Measurements from ENCODE around the gene FAM98A.

FAM98A gene

GRCh38 chr2:33589444-33589843, 9.7 kb downstream of the FAM98A start:
- no peak for DNase-seq (ENCODE audit: low read depth, low spot score)
- POLR2A ChIA-PET = no interaction called here
- H3K4me3 ChIP-seq (ENCODE audit: low read depth, low read length) = no peak overlapping the region
- CTCF ChIA-PET = interaction anchor here (1.2 kb wide), 1 partner anchor 177 kb away, joined by 3 read pairs; no protein-coding TSS in a partner anchor
- TF ChIP-seq, protein P1, sequence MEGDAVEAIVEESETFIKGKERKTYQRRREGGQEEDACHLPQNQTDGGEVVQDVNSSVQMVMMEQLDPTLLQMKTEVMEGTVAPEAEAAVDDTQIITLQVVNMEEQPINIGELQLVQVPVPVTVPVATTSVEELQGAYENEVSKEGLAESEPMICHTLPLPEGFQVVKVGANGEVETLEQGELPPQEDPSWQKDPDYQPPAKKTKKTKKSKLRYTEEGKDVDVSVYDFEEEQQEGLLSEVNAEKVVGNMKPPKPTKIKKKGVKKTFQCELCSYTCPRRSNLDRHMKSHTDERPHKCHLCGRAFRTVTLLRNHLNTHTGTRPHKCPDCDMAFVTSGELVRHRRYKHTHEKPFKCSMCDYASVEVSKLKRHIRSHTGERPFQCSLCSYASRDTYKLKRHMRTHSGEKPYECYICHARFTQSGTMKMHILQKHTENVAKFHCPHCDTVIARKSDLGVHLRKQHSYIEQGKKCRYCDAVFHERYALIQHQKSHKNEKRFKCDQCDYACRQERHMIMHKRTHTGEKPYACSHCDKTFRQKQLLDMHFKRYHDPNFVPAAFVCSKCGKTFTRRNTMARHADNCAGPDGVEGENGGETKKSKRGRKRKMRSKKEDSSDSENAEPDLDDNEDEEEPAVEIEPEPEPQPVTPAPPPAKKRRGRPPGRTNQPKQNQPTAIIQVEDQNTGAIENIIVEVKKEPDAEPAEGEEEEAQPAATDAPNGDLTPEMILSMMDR (IDR thresholded peaks at IDR 0.05; ENCODE audit: insufficient read depth, low read length, missing control alignments) = no peak

- ChIA-PET POLR2A (no interaction called here), CTCF (interaction anchor here (1.2 kb wide), 1 partner anchor 175 kb away, joined by 3 read pairs; no protein-coding TSS in a partner anchor)
- DNase-seq (ENCODE audit: low read depth, low spot score) = no peak
- no peak overlapping the region for H3K4me3 ChIP-seq (ENCODE audit: low read depth, low read length)
- TF ChIP-seq, protein P1 (IDR thresholded peaks at IDR 0.05; ENCODE audit: insufficient read depth, low read length, missing control alignments) = no peak
These were observed 10.9 kb downstream of the FAM98A start for GRCh38 chr2:33588232-33588631.

DNA sequence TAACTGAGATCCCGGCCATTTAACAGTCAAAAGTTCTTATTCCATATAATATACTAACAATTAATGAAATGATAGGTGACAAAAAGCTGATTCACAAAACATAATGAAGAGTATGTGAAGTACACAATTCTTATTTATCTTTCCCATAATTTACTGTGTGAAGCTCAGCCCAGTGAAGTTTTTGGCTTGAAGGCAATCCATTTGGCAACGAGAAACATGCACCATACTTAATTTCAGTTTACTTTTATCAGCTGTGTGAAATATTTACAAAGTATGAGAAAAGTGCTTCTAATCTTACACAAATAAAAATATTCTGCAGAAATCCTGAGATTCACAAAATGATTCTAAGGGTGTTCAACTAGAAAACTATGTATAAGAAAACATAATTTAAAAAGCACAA, 12.3 kb downstream of the FAM98A start:
- TF ChIP-seq, protein P1 (IDR thresholded peaks at IDR 0.05; ENCODE audit: insufficient read depth, low read length, missing control alignments) = no peak
- ChIA-PET POLR2A (no interaction called here), CTCF (interaction anchor here (1.4 to 1.5 kb wide), 2 partner anchors 12 to 111 kb away, joined by 4 to 5 read pairs; no protein-coding TSS in a partner anchor)
- no peak for DNase-seq (ENCODE audit: low read depth, low spot score)
- H3K4me3 ChIP-seq (ENCODE audit: low read depth, low read length) = no peak overlapping the region

GRCh38 chr2:33583194-33583938, 15.7 kb downstream of the FAM98A start:
- H3K4me3 ChIP-seq (ENCODE audit: low read depth, low read length) = no peak overlapping the region
- CTCF ChIA-PET = interaction anchor here (0.6 to 3.6 kb wide), 52 partner anchors 9 to 1034 kb away, joined by 3 to 40 read pairs (median 5); partner anchors contain the start of genes FAM98A and RASGRP3
- no peak for DNase-seq (ENCODE audit: low read depth, low spot score)
- TF ChIP-seq, protein P1 (IDR thresholded peaks at IDR 0.05; ENCODE audit: insufficient read depth, low read length, missing control alignments) = peak; percentile 55
- POLR2A ChIA-PET = no interaction called here

DNA sequence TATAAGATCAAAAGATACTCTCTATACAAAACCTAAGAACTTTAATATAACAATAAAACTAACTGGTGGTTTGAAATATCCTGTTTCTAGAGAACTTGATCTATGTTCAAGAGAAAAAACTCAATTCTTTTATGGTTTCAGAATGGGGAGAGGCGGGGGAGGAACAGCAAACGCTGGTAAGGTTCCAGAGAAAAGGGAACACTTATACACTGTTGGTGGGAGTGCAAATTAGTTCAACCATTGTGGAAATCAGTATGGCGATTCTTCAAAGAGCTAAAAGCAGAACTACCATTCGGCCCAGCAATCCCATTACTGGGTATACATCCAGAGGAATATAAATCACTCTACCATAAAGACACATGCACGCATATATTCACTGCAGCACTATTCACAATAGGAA, 17.2 kb downstream of the FAM98A start:
- ChIA-PET CTCF (interaction anchor here (1.3 to 3.6 kb wide), 17 partner anchors 10 to 548 kb away, joined by 5 to 40 read pairs (median 9); partner anchors contain the start of gene RASGRP3), POLR2A (no interaction called here)
- TF ChIP-seq, protein P1 (IDR thresholded peaks at IDR 0.05; ENCODE audit: insufficient read depth, low read length, missing control alignments) = no peak
- H3K4me3 ChIP-seq (ENCODE audit: low read depth, low read length) = no peak overlapping the region
- no peak for DNase-seq (ENCODE audit: low read depth, low spot score)

- ChIA-PET CTCF (interaction anchor here (0.7 to 1.7 kb wide), 4 partner anchors 104 to 172 kb away, joined by 3 to 5 read pairs (median 4); no protein-coding TSS in a partner anchor), POLR2A (interaction anchor here (0.7 to 1.6 kb wide), 2 partner anchors 20 to 95 kb away, joined by 3 to 4 read pairs; partner anchors contain the start of gene FAM98A)
- TF ChIP-seq, protein P1 (IDR thresholded peaks at IDR 0.05; ENCODE audit: insufficient read depth, low read length, missing control alignments) = no peak
- H3K4me3 ChIP-seq (ENCODE audit: low read depth, low read length) = no peak overlapping the region
- no peak for DNase-seq (ENCODE audit: low read depth, low spot score)
These were observed 19.9 kb downstream of the FAM98A start for GRCh38 chr2:33579227-33579626.
